Activated gamma-delta T cell treated with anti-CD3 and anti-CD28 coated beads, Interleukin-2, amount 50 U/mL, for 16 hours (primary cell): ENCODE results near the gene DOC2A.

Experiments
- DNase-seq: peaks from one replicate; pipeline ENCODE4 v3.0.0-alpha.2; 2020; ENCODE audit warnings: low read depth

DOC2A gene

DNA sequence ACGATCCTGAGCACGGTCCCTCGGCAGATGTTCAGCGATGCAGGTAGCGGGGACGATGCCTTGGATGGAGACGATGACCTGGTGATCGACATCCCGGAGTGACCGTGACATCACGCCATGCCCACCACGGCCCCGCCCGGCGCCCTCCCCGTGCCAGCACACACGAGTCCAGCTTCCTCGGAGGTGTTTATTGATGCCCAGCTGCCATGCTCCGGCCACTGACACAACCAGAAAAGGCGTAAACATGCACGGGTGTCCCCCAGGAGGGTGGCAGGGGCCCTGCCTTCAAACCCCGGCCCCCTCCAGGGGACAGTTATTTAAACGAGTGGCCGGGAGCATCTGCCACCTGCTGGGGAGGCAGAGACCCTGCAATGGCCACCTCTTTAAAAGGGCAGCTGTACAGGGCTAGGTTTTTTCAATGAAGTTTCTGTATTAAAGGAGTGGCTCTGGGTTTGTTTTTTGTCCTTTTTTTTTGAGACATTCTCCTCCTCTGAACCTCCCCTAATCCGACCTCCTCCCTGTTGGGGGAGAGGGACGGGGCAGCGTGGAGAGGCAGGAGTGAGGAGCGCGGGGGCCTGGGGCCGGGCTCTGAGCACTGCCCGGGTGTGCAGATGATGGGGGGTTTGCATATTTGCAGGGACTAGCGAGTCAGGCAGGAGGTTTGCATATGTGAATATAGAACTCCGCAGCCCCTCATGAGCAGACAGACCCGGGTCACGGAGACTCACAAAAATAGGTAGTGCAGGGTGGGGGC, 5.3 kb downstream of the DOC2A start:
- DNase-seq = no peak

DNA sequence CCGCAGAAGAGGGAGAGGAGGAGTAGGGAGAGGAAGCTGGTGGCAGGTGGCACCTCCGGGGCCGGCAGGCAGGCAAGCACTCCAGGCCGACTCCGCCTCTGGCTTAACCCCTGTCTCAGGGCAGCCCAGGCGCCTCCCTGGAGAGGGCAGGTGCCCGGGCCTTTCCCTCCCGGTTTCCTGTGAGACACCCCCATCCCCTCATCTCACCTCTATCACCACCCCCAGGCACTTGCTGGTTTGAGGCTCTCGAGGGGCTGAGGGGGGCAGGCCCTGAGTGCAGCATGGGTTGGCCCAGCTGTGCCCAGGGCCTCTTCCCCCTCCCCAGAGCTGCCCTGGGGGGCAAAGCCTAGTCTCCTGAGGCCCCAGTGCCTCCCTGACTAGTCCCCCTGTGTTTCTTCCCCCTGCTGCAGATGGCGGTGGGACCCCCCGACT, 6.0 kb downstream of the DOC2A start:
- DNase-seq = no peak

- DNase-seq = no peak
These were observed 6.4 kb downstream of the DOC2A start for GRCh38 chr16:30004424-30004776.

GRCh38 chr16:30003670-30004423, 7.0 kb downstream of the DOC2A start:
- no peak for DNase-seq

DNA sequence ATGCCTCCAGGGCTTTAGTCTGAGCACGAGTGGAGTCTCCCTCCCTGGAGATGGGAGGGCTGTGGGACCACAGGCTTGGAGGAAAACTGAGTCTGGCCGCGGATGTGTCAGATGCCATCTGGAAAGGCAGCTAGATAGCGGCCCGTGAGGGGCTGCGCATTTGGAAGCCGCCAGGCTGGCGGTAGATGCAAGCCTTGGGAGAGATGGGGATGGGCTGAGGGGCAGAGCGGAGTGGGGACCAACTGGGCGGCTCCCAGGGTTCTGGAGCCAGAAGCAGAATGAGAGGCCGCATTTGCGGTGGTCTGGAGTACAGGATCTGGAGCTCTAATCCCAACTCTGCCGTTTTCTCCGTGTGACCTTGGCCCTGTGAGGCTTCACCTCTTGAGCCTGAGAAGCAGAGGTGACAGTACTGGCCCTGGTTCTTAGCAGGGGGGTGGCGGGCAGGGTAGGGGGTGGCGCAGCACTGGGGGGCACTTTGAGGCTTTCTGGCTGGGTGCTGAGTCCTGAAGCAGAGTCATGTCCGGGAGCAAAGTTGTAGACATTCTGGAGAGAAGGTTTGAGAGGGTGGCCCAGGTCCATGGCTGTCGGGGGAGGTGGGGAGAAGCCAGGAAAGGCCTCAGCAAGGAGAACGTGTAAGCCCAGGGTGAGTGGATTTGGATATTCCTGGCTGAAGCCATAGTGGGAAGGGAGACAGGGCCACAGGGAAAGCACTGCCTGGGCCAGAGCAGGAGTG, 8.0 kb downstream of the DOC2A start:
- no peak for DNase-seq

DNA sequence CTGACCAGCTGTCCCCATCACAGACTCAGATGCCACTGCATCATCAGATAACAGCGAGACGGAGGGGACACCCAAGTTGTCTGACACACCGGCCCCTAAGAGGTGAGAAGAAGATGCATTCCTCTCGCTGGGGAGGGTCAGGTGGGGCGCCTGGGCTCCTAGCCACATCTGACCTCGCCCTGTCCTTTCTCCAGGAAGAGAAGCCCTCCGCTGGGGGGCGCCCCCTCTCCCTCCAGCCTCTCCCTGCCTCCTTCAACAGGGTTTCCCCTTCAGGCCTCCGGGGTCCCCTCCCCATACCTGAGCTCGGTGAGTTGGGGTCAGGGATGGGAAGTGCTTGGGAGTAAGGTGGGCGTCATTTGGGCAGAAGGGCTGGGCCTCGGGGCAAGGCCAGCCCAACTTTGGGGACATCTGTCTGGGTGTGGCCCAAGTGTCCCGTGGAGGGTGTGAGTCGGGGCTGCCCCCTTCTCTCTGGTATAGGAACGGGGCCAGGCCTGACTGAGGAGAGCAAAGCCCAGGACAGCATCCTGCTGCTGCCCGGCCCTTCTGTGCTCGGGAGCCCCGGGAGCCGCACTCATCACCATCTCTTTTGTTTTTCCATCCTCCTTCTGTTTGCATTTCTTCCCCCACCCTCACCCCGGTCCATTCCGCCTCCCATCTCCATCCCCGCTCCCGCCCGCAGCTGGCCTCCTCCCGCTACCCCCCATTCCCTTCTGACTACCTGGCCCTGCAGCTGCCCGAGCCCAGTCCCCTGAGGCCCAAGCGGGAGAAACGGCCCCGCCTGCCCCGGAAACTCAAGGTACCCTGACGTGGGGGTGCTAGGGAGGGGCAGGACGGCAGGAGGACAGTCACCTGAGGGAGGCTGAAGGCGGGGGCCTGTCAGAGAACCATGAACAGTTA, 9.8 kb downstream of the DOC2A start:
- no peak for DNase-seq

- no peak for DNase-seq
These were observed 11.2 kb downstream of the DOC2A start for GRCh38 chr16:29999605-30000004.

- DNase-seq = no peak
These were observed 14.0 kb downstream of the DOC2A start for GRCh38 chr16:29996766-29997250.

GRCh38 chr16:29995911-29996765, 14.7 kb downstream of the DOC2A start, which contains the start of gene INO80E:
Gene INO80E, plus strand, starts transcription at chr16:29996241. Its CDS starts 70 bp downstream, at chr16:29996311.
- peak; percentile 99 for DNase-seq

GRCh38 chr16:29995324-29995910, 15.4 kb downstream of the DOC2A start, which contains the start of gene HIRIP3:
Gene HIRIP3, minus strand, starts transcription at chr16:29995617. Its CDS starts 12 bp downstream, at chr16:29995605.
- peak; percentile 77 for DNase-seq

- no peak for DNase-seq
These were observed 16.1 kb downstream of the DOC2A start for GRCh38 chr16:29994600-29995323.

DNA sequence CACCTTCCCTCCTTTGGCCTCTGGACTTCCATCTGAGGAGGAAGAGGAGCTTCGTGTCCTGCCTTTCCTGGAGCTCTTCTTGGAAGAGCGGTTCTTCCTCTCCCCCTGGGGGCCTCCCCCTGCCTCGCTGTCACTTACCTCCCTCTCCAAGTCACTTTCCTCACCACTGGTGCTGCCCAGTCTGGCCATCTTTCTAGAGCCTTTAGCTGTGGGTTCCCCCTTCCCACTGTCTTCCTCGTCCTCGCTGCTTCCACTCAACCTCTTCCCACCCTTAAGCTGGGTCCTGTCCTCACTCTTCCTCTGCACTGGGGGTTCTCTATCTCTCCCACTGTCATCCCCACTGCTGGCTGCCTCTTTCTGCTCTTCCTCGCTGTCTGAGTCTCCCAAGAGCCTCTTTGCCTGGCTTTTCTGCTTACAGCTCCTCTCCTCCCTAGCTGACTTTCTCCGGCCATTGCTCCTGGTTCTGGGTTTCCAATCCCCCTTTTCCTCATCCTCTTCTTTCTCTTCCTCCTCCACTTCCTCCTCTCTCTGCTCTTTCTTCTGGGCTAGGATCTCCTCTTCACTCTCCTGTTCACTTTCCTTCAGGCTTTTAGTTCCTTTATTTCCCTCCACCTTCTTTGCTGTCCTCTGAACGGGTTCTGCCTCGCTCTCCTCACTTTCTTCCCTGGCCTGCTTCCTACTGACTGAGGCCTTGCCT, 16.8 kb downstream of the DOC2A start:
- DNase-seq = no peak

DNA sequence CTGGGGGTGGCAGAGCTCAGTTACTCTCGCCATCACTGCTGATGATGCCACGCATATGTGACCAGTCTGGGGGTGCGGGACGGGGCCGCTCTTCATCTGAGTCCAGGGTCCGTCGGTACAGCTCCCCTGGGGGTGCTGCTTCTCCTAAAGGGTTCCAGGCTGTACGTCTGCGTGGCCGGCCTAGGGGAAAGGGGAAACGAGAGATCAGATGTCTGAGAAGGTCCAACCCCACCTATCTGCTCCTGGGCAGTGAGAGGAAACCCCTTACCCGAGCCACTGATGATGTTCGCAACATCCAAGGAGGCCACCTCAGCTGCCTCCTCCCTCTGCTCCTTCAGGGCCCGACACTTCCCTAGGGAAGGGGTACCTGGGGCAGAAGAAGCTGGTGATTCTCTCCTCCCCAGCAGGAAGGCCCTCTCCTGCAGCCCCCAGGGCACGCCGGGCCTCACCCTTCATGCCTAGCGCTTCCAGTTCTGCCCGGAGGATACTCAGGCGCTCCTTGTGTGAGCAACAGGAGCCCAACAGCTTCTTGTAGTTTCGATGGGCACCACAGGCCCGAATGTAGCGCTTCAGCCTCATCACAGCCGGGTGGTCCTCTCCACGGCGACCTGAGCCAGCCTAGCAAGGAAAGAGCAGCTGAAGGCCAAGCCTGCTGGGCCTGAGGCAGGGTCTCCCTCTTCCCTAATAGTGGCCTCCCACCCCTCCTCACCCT, 17.5 kb downstream of the DOC2A start:
- DNase-seq = no peak

GRCh38 chr16:29992344-29992967, 18.4 kb downstream of the DOC2A start:
- no peak for DNase-seq

DNA sequence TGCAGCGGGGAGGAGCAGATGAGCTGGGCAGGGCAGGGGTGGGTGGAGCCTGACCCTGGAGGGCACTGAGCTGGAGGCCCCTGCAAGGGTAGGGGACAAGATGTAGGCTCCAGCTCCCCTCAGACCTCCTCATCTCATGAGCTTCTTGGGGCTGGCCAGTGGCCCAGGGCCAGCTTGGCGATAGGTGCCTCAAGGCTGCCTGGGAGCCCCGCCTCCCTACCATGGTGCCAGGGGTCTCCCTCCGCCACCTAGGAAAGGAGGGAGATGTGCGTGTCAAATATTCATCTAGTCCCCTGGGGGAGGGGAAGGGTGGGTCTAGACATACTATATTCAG, 19.3 kb downstream of the DOC2A start:
- no peak for DNase-seq

DNA sequence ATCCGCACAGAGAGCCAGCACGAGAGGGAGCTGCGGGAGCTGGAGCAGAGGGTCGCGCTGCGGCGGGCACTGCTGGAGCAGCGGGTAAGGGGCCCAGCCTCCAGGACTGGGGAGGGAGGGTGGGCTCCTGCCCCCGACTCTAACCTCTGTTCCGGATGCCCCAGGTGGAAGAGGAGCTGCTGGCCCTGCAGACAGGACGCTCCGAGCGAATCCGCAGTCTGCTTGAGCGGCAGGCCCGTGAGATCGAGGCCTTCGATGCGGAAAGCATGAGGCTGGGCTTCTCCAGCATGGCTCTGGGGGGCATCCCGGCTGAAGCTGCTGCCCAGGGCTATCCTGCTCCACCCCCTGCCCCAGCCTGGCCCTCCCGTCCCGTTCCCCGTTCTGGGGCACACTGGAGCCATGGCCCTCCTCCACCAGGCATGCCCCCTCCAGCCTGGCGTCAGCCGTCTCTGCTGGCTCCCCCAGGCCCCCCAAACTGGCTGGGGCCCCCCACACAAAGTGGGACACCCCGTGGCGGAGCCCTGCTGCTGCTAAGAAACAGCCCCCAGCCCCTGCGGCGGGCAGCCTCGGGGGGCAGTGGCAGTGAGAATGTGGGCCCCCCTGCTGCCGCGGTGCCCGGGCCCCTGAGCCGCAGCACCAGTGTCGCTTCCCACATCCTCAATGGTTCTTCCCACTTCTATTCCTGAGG, 19.8 kb downstream of the DOC2A start:
- DNase-seq = no peak

GRCh38 chr16:29990034-29990433, 20.8 kb downstream of the DOC2A start:
- DNase-seq = no peak
